Astrocyte (in vitro differentiated cells and primary cell): ENCODE results near the gene SLC10A3. TPM values are rescaled to one million over a fixed set of nuclear protein-coding genes. Genes with fewer than 3 reads are reported as not detected.

Experiments used
- DNase-seq: peaks from one replicate; pipeline ENCODE4 v3.0.0-alpha.2; 2010; ENCODE audit warnings: low read depth
- FAIRE-seq: peaks from 2 replicates; lab custom pipeline; 2011; peaks lifted over from hg19 to GRCh38; lab: Jason Lieb, UNC
- H2AFZ ChIP-seq: 2 replicates; pipeline ENCODE4 v1.6.0; 2012; ENCODE audit warnings: low read depth, low read length, inconsistent platforms
- H3K27ac ChIP-seq: 2 replicates; pipeline ENCODE4 v1.5.1; 2011; ENCODE audit warnings: low read depth, low read length, inconsistent platforms
- H3K27me3 ChIP-seq: 2 replicates; pipeline ENCODE4 v1.6.0; 2011; ENCODE audit warnings: low read length, inconsistent platforms; ENCODE audit not compliant: insufficient read depth
- H3K36me3 ChIP-seq: 2 replicates; pipeline ENCODE4 v1.5.1; 2011; ENCODE audit warnings: low read length, inconsistent platforms; ENCODE audit not compliant: insufficient read depth
- H3K4me1 ChIP-seq: 2 replicates; pipeline ENCODE4 v1.5.1; 2011; ENCODE audit warnings: low read length, inconsistent platforms; ENCODE audit not compliant: insufficient read depth
- H3K4me2 ChIP-seq: 2 replicates; pipeline ENCODE4 v1.6.0; 2012; ENCODE audit warnings: low read length, inconsistent platforms
- H3K4me3 ChIP-seq: 2 replicates; pipeline ENCODE4 v1.5.1; 2011; ENCODE audit warnings: low read depth, mild to moderate bottlenecking, low read length, inconsistent platforms; ENCODE audit not compliant: insufficient read depth
- H3K79me2 ChIP-seq: 2 replicates; pipeline ENCODE4 v1.6.0; 2012; ENCODE audit warnings: mild to moderate bottlenecking, low read length, inconsistent platforms; ENCODE audit not compliant: insufficient read depth
- H3K9ac ChIP-seq: 2 replicates; pipeline ENCODE4 v1.6.0; 2012; ENCODE audit warnings: mild to moderate bottlenecking, low read length, inconsistent platforms
- H3K9me3 ChIP-seq: 2 replicates; pipeline ENCODE4 v1.5.1; 2012; ENCODE audit warnings: low read depth, mild to moderate bottlenecking, low read length, inconsistent platforms; ENCODE audit not compliant: insufficient read depth
- H4K20me1 ChIP-seq: 2 replicates; pipeline ENCODE4 v1.6.0; 2012; ENCODE audit warnings: low read length, inconsistent platforms; ENCODE audit not compliant: insufficient read depth
- H3K27ac Mint-ChIP-seq: one replicate; pipeline ENCODE4 v1.8.0; 2021; ENCODE audit warnings: mild to moderate bottlenecking, mixed read lengths; ENCODE audit not compliant: unreplicated experiment
- H3K27me3 Mint-ChIP-seq: one replicate; pipeline ENCODE4 v1.8.0; 2021; ENCODE audit warnings: low read depth, mixed read lengths; ENCODE audit not compliant: unreplicated experiment
- H3K36me3 Mint-ChIP-seq: one replicate; pipeline ENCODE4 v1.8.0; 2021; ENCODE audit warnings: low read depth, mixed read lengths; ENCODE audit not compliant: unreplicated experiment
- H3K4me1 Mint-ChIP-seq: one replicate; pipeline ENCODE4 v1.8.0; 2021; ENCODE audit warnings: low read depth, mixed read lengths; ENCODE audit not compliant: unreplicated experiment
- H3K4me3 Mint-ChIP-seq: one replicate; pipeline ENCODE4 v1.8.0; 2021; ENCODE audit warnings: mild to moderate bottlenecking, moderate library complexity, mixed read lengths; ENCODE audit not compliant: unreplicated experiment
- H3K9me3 Mint-ChIP-seq: one replicate; pipeline ENCODE4 v1.8.0; 2021; ENCODE audit warnings: mild to moderate bottlenecking, mixed read lengths; ENCODE audit not compliant: unreplicated experiment
- EZH2 ChIP-seq: IDR thresholded peaks from 2 replicates; pipeline ENCODE4 v1.6.1; 2012; ENCODE audit warnings: mild to moderate bottlenecking, low read length, inconsistent platforms; ENCODE audit not compliant: insufficient read depth
- total RNA-seq: library from RNA; stranded (reverse); gene quantifications from 2 replicates; pipeline ENCODE4 v1.2.1, GENCODE V29; 2021
- TF ChIP-seq, protein P1 (sequence below): IDR thresholded peaks from 2 replicates; pipeline ENCODE4 v1.5.1; 2011; ENCODE audit warnings: low read depth, mild to moderate bottlenecking, inconsistent platforms, low read length, moderate library complexity; ENCODE audit not compliant: insufficient read depth

The SLC10A3 gene
- total RNA-seq, 1 donor from 2014 or later, result 24.4 TPM

DNA sequence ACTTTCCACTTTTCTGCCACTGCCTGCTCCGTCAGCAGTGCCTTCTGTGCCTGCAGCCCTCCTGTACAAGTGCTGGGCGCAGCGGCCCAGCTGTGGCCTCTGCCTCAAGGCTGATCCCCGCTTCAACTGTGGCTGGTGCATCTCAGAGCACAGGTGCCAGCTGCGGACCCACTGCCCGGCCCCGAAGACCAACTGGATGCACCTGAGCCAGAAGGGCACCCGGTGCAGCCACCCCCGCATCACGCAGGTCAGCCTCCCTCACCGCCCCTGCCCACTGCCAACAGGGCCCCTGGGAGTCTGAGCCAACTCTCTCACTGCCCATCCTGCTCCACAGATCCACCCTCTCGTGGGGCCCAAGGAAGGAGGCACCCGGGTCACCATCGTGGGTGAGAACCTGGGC is 24.8 kb downstream of the SLC10A3 start:
- no peaks in the 10 kb centered on the region for H3K36me3 Mint-ChIP-seq
- no peaks in the 10 kb centered on the region for H3K27me3 ChIP-seq
- no peak overlapping the region for H3K4me3 ChIP-seq
- H3K9me3 Mint-ChIP-seq, result no peaks in the 10 kb centered on the region
- H3K79me2 ChIP-seq, result peaks cover 27% of the 10 kb centered on the region
- DNase-seq (no peak), FAIRE-seq (no peak)
- no peak overlapping the region for H2AFZ ChIP-seq
- no peaks in the 10 kb centered on the region for H3K4me1 Mint-ChIP-seq
- H3K9me3 ChIP-seq, result no peaks in the 10 kb centered on the region
- H3K4me3 Mint-ChIP-seq, result no peak overlapping the region
- TF ChIP-seq, protein P1, sequence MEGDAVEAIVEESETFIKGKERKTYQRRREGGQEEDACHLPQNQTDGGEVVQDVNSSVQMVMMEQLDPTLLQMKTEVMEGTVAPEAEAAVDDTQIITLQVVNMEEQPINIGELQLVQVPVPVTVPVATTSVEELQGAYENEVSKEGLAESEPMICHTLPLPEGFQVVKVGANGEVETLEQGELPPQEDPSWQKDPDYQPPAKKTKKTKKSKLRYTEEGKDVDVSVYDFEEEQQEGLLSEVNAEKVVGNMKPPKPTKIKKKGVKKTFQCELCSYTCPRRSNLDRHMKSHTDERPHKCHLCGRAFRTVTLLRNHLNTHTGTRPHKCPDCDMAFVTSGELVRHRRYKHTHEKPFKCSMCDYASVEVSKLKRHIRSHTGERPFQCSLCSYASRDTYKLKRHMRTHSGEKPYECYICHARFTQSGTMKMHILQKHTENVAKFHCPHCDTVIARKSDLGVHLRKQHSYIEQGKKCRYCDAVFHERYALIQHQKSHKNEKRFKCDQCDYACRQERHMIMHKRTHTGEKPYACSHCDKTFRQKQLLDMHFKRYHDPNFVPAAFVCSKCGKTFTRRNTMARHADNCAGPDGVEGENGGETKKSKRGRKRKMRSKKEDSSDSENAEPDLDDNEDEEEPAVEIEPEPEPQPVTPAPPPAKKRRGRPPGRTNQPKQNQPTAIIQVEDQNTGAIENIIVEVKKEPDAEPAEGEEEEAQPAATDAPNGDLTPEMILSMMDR, result no peak
- no peak for TF ChIP-seq EZH2
- peaks cover 30% of the 10 kb centered on the region for H4K20me1 ChIP-seq
- no peaks in the 10 kb centered on the region for H3K27me3 Mint-ChIP-seq
- no peak overlapping the region for H3K9ac ChIP-seq
- no peak overlapping the region for H3K27ac Mint-ChIP-seq
- no peak overlapping the region for H3K4me2 ChIP-seq
- H3K27ac ChIP-seq, result no peak overlapping the region
- no peaks in the 10 kb centered on the region for H3K36me3 ChIP-seq
- no peaks in the 10 kb centered on the region for H3K4me1 ChIP-seq

- Histone ChIP-seq H3K27me3 (no peaks in the 10 kb centered on the region), H3K36me3 (no peaks in the 10 kb centered on the region), H3K9ac (no peak overlapping the region), H3K4me3 (no peak overlapping the region), H4K20me1 (peaks cover 37% of the 10 kb centered on the region), H3K4me1 (no peaks in the 10 kb centered on the region), H3K79me2 (peaks cover 34% of the 10 kb centered on the region), H2AFZ (no peak overlapping the region), H3K4me2 (no peak overlapping the region), H3K27ac (no peak overlapping the region), H3K9me3 (no peaks in the 10 kb centered on the region)
- no peak for TF ChIP-seq EZH2
- TF ChIP-seq, protein P1, result no peak
- no peak for FAIRE-seq
- Mint-ChIP-seq H3K4me1 (no peaks in the 10 kb centered on the region), H3K27me3 (no peaks in the 10 kb centered on the region), H3K4me3 (no peak overlapping the region), H3K27ac (no peak overlapping the region), H3K9me3 (no peaks in the 10 kb centered on the region), H3K36me3 (no peaks in the 10 kb centered on the region)
- DNase-seq, result no peak
These were observed 25.5 kb downstream of the SLC10A3 start for GRCh38 chrX:154464806-154465365.

- peaks cover 45% of the 10 kb centered on the region for H3K79me2 ChIP-seq
- H3K9me3 ChIP-seq, result no peaks in the 10 kb centered on the region
- H3K4me3 ChIP-seq, result no peak overlapping the region
- peaks cover 43% of the 10 kb centered on the region for H4K20me1 ChIP-seq
- FAIRE-seq (no peak), DNase-seq (no peak)
- Mint-ChIP-seq H3K27ac (no peak overlapping the region), H3K27me3 (no peaks in the 10 kb centered on the region), H3K4me1 (no peaks in the 10 kb centered on the region), H3K9me3 (no peaks in the 10 kb centered on the region), H3K36me3 (no peaks in the 10 kb centered on the region), H3K4me3 (no peak overlapping the region)
- no peak overlapping the region for H2AFZ ChIP-seq
- H3K4me1 ChIP-seq, result peaks cover 4% of the 10 kb centered on the region
- no peak overlapping the region for H3K4me2 ChIP-seq
- H3K27me3 ChIP-seq, result no peaks in the 10 kb centered on the region
- H3K36me3 ChIP-seq, result no peaks in the 10 kb centered on the region
- H3K27ac ChIP-seq, result no peak overlapping the region
- no peak overlapping the region for H3K9ac ChIP-seq
- TF ChIP-seq EZH2, result no peak
- TF ChIP-seq, protein P1, result no peak
These were observed 26.7 kb downstream of the SLC10A3 start for GRCh38 chrX:154463611-154464220.
